Measurements from ENCODE around the gene DBNL. TPM values are rescaled to one million over a fixed set of nuclear protein-coding genes. Genes with fewer than 3 reads are reported as not detected.

Gene DBNL
- polyA plus RNA-seq, 1 donor from 2014 or later = 124 TPM

DNA sequence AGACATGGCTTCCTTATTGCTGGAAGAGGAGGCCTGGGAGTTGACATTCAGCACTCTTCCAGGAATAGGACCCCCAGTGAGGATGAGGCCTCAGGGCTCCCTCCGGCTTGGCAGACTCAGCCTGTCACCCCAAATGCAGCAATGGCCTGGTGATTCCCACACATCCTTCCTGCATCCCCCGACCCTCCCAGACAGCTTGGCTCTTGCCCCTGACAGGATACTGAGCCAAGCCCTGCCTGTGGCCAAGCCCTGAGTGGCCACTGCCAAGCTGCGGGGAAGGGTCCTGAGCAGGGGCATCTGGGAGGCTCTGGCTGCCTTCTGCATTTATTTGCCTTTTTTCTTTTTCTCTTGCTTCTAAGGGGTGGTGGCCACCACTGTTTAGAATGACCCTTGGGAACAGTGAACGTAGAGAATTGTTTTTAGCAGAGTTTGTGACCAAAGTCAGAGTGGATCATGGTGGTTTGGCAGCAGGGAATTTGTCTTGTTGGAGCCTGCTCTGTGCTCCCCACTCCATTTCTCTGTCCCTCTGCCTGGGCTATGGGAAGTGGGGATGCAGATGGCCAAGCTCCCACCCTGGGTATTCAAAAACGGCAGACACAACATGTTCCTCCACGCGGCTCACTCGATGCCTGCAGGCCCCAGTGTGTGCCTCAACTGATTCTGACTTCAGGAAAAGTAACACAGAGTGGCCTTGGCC, 16.6 kb downstream of the DBNL start:
- Histone ChIP-seq H3K27me3 (ENCODE audit: insufficient read depth, low read depth, low read length) (no peaks in the 10 kb centered on the region), H3K9me3 (ENCODE audit: low read length) (peaks cover under 1% of the 10 kb centered on the region), H3F3A (ENCODE audit: insufficient read depth, low read length, poor library complexity, severe bottlenecking) (no peaks in the 10 kb centered on the region), H3K36me3 (ENCODE audit: insufficient read depth, low read length) (peaks cover 6% of the 10 kb centered on the region), H3K9me2 (ENCODE audit: insufficient read depth, low read length) (no peaks in the 10 kb centered on the region), H2AFZ (ENCODE audit: low read depth, low read length) (no peak overlapping the region), H3K4me3 (ENCODE audit: low read length) (no peak overlapping the region), H3K4me2 (ENCODE audit: low read length) (no peak overlapping the region), H3K79me2 (replicated peaks; ENCODE audit: insufficient read depth, low read length) (no peaks in the 10 kb centered on the region), H3K9ac (ENCODE audit: low read length) (no peak overlapping the region), H4K20me1 (ENCODE audit: insufficient read depth) (no peaks in the 10 kb centered on the region), H3K27ac (ENCODE audit: low read length) (no peak overlapping the region)
- no peak for TF ChIP-seq POLR2AphosphoS5 (IDR thresholded peaks at IDR 0.05)
- no peak for TF ChIP-seq RAD21 (conservative IDR thresholded peaks at IDR 0.05)
- TF ChIP-seq, protein P1, sequence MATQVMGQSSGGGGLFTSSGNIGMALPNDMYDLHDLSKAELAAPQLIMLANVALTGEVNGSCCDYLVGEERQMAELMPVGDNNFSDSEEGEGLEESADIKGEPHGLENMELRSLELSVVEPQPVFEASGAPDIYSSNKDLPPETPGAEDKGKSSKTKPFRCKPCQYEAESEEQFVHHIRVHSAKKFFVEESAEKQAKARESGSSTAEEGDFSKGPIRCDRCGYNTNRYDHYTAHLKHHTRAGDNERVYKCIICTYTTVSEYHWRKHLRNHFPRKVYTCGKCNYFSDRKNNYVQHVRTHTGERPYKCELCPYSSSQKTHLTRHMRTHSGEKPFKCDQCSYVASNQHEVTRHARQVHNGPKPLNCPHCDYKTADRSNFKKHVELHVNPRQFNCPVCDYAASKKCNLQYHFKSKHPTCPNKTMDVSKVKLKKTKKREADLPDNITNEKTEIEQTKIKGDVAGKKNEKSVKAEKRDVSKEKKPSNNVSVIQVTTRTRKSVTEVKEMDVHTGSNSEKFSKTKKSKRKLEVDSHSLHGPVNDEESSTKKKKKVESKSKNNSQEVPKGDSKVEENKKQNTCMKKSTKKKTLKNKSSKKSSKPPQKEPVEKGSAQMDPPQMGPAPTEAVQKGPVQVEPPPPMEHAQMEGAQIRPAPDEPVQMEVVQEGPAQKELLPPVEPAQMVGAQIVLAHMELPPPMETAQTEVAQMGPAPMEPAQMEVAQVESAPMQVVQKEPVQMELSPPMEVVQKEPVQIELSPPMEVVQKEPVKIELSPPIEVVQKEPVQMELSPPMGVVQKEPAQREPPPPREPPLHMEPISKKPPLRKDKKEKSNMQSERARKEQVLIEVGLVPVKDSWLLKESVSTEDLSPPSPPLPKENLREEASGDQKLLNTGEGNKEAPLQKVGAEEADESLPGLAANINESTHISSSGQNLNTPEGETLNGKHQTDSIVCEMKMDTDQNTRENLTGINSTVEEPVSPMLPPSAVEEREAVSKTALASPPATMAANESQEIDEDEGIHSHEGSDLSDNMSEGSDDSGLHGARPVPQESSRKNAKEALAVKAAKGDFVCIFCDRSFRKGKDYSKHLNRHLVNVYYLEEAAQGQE (IDR thresholded peaks at IDR 0.05; ENCODE audit: borderline replicate concordance) = no peak
- no peak for TF ChIP-seq MXI1 (conservative IDR thresholded peaks at IDR 0.05; ENCODE audit: poor library complexity, severe bottlenecking)
- TF ChIP-seq EZH2 (IDR thresholded peaks at IDR 0.05; ENCODE audit: borderline replicate concordance, insufficient read depth, low read length, poor library complexity, severe bottlenecking) = no peak
- TF ChIP-seq SMC3 (conservative IDR thresholded peaks at IDR 0.05; ENCODE audit: poor library complexity) = no peak
- no peak for TF ChIP-seq EP300 (conservative IDR thresholded peaks at IDR 0.05; ENCODE audit: poor library complexity, severe bottlenecking)
- TF ChIP-seq, protein P2, sequence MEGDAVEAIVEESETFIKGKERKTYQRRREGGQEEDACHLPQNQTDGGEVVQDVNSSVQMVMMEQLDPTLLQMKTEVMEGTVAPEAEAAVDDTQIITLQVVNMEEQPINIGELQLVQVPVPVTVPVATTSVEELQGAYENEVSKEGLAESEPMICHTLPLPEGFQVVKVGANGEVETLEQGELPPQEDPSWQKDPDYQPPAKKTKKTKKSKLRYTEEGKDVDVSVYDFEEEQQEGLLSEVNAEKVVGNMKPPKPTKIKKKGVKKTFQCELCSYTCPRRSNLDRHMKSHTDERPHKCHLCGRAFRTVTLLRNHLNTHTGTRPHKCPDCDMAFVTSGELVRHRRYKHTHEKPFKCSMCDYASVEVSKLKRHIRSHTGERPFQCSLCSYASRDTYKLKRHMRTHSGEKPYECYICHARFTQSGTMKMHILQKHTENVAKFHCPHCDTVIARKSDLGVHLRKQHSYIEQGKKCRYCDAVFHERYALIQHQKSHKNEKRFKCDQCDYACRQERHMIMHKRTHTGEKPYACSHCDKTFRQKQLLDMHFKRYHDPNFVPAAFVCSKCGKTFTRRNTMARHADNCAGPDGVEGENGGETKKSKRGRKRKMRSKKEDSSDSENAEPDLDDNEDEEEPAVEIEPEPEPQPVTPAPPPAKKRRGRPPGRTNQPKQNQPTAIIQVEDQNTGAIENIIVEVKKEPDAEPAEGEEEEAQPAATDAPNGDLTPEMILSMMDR (IDR thresholded peaks at IDR 0.05; ENCODE audit: poor library complexity, severe bottlenecking) = no peak
- TF ChIP-seq TAF1 (IDR thresholded peaks at IDR 0.05; ENCODE audit: low read depth) = no peak

DNA sequence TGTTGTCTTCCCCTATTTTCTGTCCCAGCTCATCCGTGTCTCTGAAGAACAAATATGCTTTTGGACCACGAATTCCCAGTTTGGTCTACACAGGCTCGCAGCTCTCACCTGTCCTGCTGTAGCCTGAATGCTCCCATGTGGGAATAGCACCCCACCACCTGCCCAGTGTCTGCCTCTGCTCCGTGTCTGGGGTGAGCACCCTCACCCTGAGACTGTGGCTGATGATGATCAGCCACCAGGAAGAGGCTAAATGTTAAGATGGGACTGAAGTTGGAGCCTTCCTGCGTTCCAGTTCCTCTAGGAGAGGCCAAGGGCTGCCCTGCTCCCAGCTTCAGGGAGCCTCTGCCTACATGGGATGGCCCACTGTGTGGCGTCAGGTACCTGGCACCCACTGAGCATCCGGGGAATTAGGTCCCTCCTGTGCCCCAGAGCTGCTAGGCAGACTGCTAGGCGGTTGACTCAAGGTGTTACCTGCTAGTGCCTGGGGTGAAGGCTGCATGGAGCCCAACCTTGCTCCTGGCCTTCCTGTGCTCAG, 17.2 kb downstream of the DBNL start:
- H3K79me2 ChIP-seq (replicated peaks; ENCODE audit: insufficient read depth, low read length) = no peaks in the 10 kb centered on the region
- no peaks in the 10 kb centered on the region for H3K27me3 ChIP-seq (ENCODE audit: insufficient read depth, low read depth, low read length)
- no peaks in the 10 kb centered on the region for H3K9me2 ChIP-seq (ENCODE audit: insufficient read depth, low read length)
- H3K27ac ChIP-seq (ENCODE audit: low read length) = no peak overlapping the region
- no peaks in the 10 kb centered on the region for H3K36me3 ChIP-seq (ENCODE audit: insufficient read depth, low read length)
- no peaks in the 10 kb centered on the region for H4K20me1 ChIP-seq (ENCODE audit: insufficient read depth)
- H3K4me3 ChIP-seq (ENCODE audit: low read length) = no peak overlapping the region
- H3K9me3 ChIP-seq (ENCODE audit: low read length) = no peaks in the 10 kb centered on the region
- no peaks in the 10 kb centered on the region for H3F3A ChIP-seq (ENCODE audit: insufficient read depth, low read length, poor library complexity, severe bottlenecking)
- no peak overlapping the region for H3K9ac ChIP-seq (ENCODE audit: low read length)
- TF ChIP-seq POLR2AphosphoS5 (IDR thresholded peaks at IDR 0.05) (no peak), SMC3 (conservative IDR thresholded peaks at IDR 0.05; ENCODE audit: poor library complexity) (no peak), RAD21 (conservative IDR thresholded peaks at IDR 0.05) (no peak), EP300 (conservative IDR thresholded peaks at IDR 0.05; ENCODE audit: poor library complexity, severe bottlenecking) (no peak), TAF1 (IDR thresholded peaks at IDR 0.05; ENCODE audit: low read depth) (no peak), EZH2 (IDR thresholded peaks at IDR 0.05; ENCODE audit: borderline replicate concordance, insufficient read depth, low read length, poor library complexity, severe bottlenecking) (no peak), MXI1 (conservative IDR thresholded peaks at IDR 0.05; ENCODE audit: poor library complexity, severe bottlenecking) (no peak)
- TF ChIP-seq, protein P1 (IDR thresholded peaks at IDR 0.05; ENCODE audit: borderline replicate concordance) = no peak
- TF ChIP-seq, protein P2 (IDR thresholded peaks at IDR 0.05; ENCODE audit: poor library complexity, severe bottlenecking) = no peak
- no peak overlapping the region for H2AFZ ChIP-seq (ENCODE audit: low read depth, low read length)
- no peak overlapping the region for H3K4me2 ChIP-seq (ENCODE audit: low read length)

Data from neural cell (in vitro differentiated cells).